H1 (cell line): ENCODE results near the gene TP53RK. TPM values are rescaled to one million over a fixed set of nuclear protein-coding genes. Genes with fewer than 3 reads are reported as not detected.

Experiments
- CTCF ChIA-PET: fragments of 300-600 bp; sonication (Branson Sonifier 250); formaldehyde crosslinking; loops from one replicate; lab custom pipeline; 2021; ENCODE audit not compliant: partially characterized antibody; lab: Charles Lee
- POLR2A ChIA-PET: fragments of 300-600 bp; sonication (Branson Sonifier 250); formaldehyde crosslinking; loops from one replicate; lab custom pipeline; 2021; ENCODE audit warnings: inconsistent platforms; ENCODE audit not compliant: partially characterized antibody; lab: Charles Lee
- DNase-seq, 2 experiments: peaks; one replicate each; pipeline versions ENCODE4 v3.0.0 to v3.0.0-alpha.2; 2010 to 2022; ENCODE audit warnings: low spot score in 2 of 2, low read depth in 1 of 2, mixed read lengths in 1 of 2
- FAIRE-seq: peaks from 2 replicates; lab custom pipeline; 2011; peaks lifted over from hg19 to GRCh38; lab: Jason Lieb, UNC
- H2AFZ ChIP-seq: 2 replicates; pipeline ENCODE4 v1.8.1; 2012; ENCODE audit warnings: low read length, inconsistent platforms
- H2AK5ac ChIP-seq: 2 replicates; pipeline ENCODE4 v1.6.1; 2013; ENCODE audit warnings: low read depth, low read length
- H2BK120ac ChIP-seq: replicated peaks from 2 replicates; pipeline ENCODE3; 2013; ENCODE audit warnings: low read depth, low read length, inconsistent platforms
- H2BK12ac ChIP-seq: 2 replicates; pipeline ENCODE4 v1.6.1; 2013; ENCODE audit warnings: low read depth, low read length
- H2BK15ac ChIP-seq: 2 replicates; pipeline ENCODE4 v1.6.1; 2013; ENCODE audit warnings: low read length
- H2BK20ac ChIP-seq: 2 replicates; pipeline ENCODE4 v1.6.1; 2013; ENCODE audit warnings: low read length
- H2BK5ac ChIP-seq: 2 replicates; pipeline ENCODE4 v1.6.1; 2013; ENCODE audit warnings: low read depth, low read length
- H3K14ac ChIP-seq: 2 replicates; pipeline ENCODE4 v1.6.1; 2013; ENCODE audit warnings: inconsistent platforms; ENCODE audit not compliant: insufficient read length
- H3K18ac ChIP-seq: 2 replicates; pipeline ENCODE4 v1.6.1; 2013; ENCODE audit warnings: low read length; ENCODE audit errors: extremely low read depth
- H3K23ac ChIP-seq: 2 replicates; pipeline ENCODE4 v1.6.1; 2013; ENCODE audit warnings: inconsistent platforms; ENCODE audit not compliant: insufficient read length
- H3K23me2 ChIP-seq: 2 replicates; pipeline ENCODE4 v1.6.1; 2013; ENCODE audit warnings: low read depth, low read length
- H3K27ac ChIP-seq: 2 replicates; pipeline ENCODE4 v1.6.1; 2011; ENCODE audit warnings: low read depth, low read length, inconsistent platforms
- H3K27me3 ChIP-seq, 4 experiments: replicated peaks in 1 of 4; 1 replicate in 1 of 4; 2 replicates in 3 of 4; pipeline versions ENCODE4 v1.6.1 to v1.8.1; 2011 to 2013; ENCODE audit warnings: low read length in 3 of 4, mild to moderate bottlenecking in 3 of 4, inconsistent platforms in 2 of 4, mixed read lengths in 2 of 4, moderate library complexity in 1 of 4; ENCODE audit not compliant: control insufficient read depth in 3 of 4, insufficient read depth in 3 of 4; ENCODE audit errors: extremely low read depth in 1 of 4
- H3K36me3 ChIP-seq, 4 experiments: 2 replicates each; pipeline versions ENCODE4 v1.6.1 to v1.8.1; 2011 to 2013; ENCODE audit warnings: mild to moderate bottlenecking in 4 of 4, low read length in 3 of 4, moderate library complexity in 2 of 4, control low read depth in 1 of 4, inconsistent platforms in 1 of 4; ENCODE audit not compliant: insufficient read depth in 4 of 4, control insufficient read depth in 2 of 4
- H3K4ac ChIP-seq: replicated peaks from 2 replicates; pipeline ENCODE3; 2013; ENCODE audit warnings: low read length, low read depth, mixed read lengths, inconsistent platforms; ENCODE audit not compliant: insufficient read length
- H3K4me1 ChIP-seq, 4 experiments: replicated peaks in 1 of 4; 1 replicate in 1 of 4; 2 replicates in 3 of 4; pipeline versions ENCODE4 v1.6.1 to v1.8.1; 2011 to 2013; ENCODE audit warnings: low read length in 3 of 4, inconsistent platforms in 2 of 4, mixed read lengths in 1 of 4; ENCODE audit not compliant: insufficient read depth in 4 of 4, control insufficient read depth in 3 of 4
- H3K4me2 ChIP-seq, 2 experiments: 2 replicates each; pipeline versions ENCODE4 v1.6.1 to v1.8.1; 2011 to 2013; ENCODE audit warnings: low read depth in 2 of 2, low read length in 2 of 2, control low read depth in 1 of 2, inconsistent platforms in 1 of 2, mild to moderate bottlenecking in 1 of 2; ENCODE audit not compliant: insufficient read depth in 1 of 2
- H3K4me3 ChIP-seq, 4 experiments: fragments of 200-600, 300-600 bp in 1 of 4; sonication (generic), shearing (Covaris generic), sonication (Bioruptor Twin) in 1 of 4; 2 replicates each; pipeline versions ENCODE4 v1.5.1 to v1.8.1; 2011 to 2016; ENCODE audit warnings: low read length in 4 of 4, low read depth in 3 of 4, control low read depth in 2 of 4, inconsistent platforms in 2 of 4, mild to moderate bottlenecking in 2 of 4, mixed read lengths in 1 of 4, moderate library complexity in 1 of 4; ENCODE audit not compliant: insufficient read depth in 2 of 4; ENCODE audit errors: extremely low read depth in 1 of 4
- H3K56ac ChIP-seq: replicated peaks from 2 replicates; pipeline ENCODE3; 2013; ENCODE audit warnings: low read depth, mild to moderate bottlenecking, mixed read lengths, low read length, inconsistent platforms; ENCODE audit not compliant: insufficient read length
- H3K79me1 ChIP-seq: 2 replicates; pipeline ENCODE4 v1.6.1; 2013; ENCODE audit warnings: low read depth, low read length, control low read depth
- H3K79me2 ChIP-seq, 2 experiments: 2 replicates each; pipeline versions ENCODE4 v1.6.1 to v1.8.1; 2012 to 2013; ENCODE audit warnings: low read length in 2 of 2, mild to moderate bottlenecking in 2 of 2, inconsistent platforms in 1 of 2; ENCODE audit not compliant: insufficient read depth in 2 of 2, control insufficient read depth in 1 of 2
- H3K9ac ChIP-seq, 4 experiments: replicated peaks in 1 of 4; 1 replicate in 1 of 4; 2 replicates in 3 of 4; pipeline versions ENCODE4 v1.6.1 to v1.8.1; 2011 to 2013; ENCODE audit warnings: low read depth in 3 of 4, low read length in 3 of 4, control low read depth in 2 of 4, mild to moderate bottlenecking in 2 of 4, moderate library complexity in 2 of 4, inconsistent platforms in 1 of 4; ENCODE audit errors: extremely low read depth in 1 of 4
- H3K9me3 ChIP-seq, 2 experiments: 2 replicates each; pipeline versions ENCODE4 v1.6.1 to v1.8.1; 2012 to 2013; ENCODE audit warnings: mild to moderate bottlenecking in 2 of 2, moderate library complexity in 2 of 2, control low read depth in 1 of 2, inconsistent platforms in 1 of 2, low read depth in 1 of 2, low read length in 1 of 2, mixed read lengths in 1 of 2; ENCODE audit not compliant: insufficient read depth in 2 of 2
- H4K20me1 ChIP-seq, 2 experiments: replicated peaks in 1 of 2; 2 replicates each; pipeline versions ENCODE3 to v1.8.1; 2011 to 2013; ENCODE audit warnings: inconsistent platforms in 2 of 2, low read length in 2 of 2, mild to moderate bottlenecking in 1 of 2; ENCODE audit not compliant: insufficient read depth in 2 of 2, control insufficient read depth in 1 of 2
- H4K5ac ChIP-seq: 2 replicates; pipeline ENCODE4 v1.6.1; 2013; ENCODE audit warnings: low read length, low read depth, mixed read lengths, inconsistent platforms; ENCODE audit not compliant: insufficient read length
- H4K8ac ChIP-seq: 2 replicates; pipeline ENCODE4 v1.8.0; 2013; ENCODE audit warnings: mild to moderate bottlenecking, moderate library complexity, low read length, inconsistent platforms; ENCODE audit not compliant: insufficient read depth; ENCODE audit errors: extremely low read depth
- H4K91ac ChIP-seq: replicated peaks from 2 replicates; pipeline ENCODE3; 2013; ENCODE audit warnings: low read length, mixed read lengths, inconsistent platforms; ENCODE audit not compliant: insufficient read length
- SIN3A ChIP-seq, 2 experiments: IDR thresholded peaks in 1 of 2; conservative IDR thresholded peaks in 1 of 2; 2 replicates each; pipeline ENCODE4 v1.6.1; 2011 to 2012; ENCODE audit warnings: low read length in 2 of 2, improper control_type of control experiment in 1 of 2, low read depth in 1 of 2, mild to moderate bottlenecking in 1 of 2
- WGBS, 2 experiments: shearing (Covaris generic) in 1 of 2; methylation state at CpG; one replicate each; pipeline versions ENCODE4 v1.1.6 to v1.1.7; 2013 to 2015; ENCODE audit warnings: low lambda C conversion rate in 2 of 2, mixed read lengths in 2 of 2, inconsistent platforms in 1 of 2, low coverage in 1 of 2, missing lambda C conversion rate in 1 of 2; ENCODE audit not compliant: insufficient replicate concordance in 2 of 2, insufficient coverage in 1 of 2, insufficient read length in 1 of 2; ENCODE audit errors: extremely low coverage in 1 of 2, missing lambda C conversion rate in 1 of 2; 5-methylcytosine and 5-hydroxymethylcytosine counted together
- polyA plus RNA-seq, 7 experiments: library from polyadenylated mRNA; depleted of rRNA in 3 of 7; stranded (reverse) in 5 of 7; unstranded in 2 of 7; fragments of >200 nt in 5 of 7; fragments of 200-250 nt in 2 of 7; gene quantifications; 1 replicate in 5 of 7; 2 replicates in 1 of 7; 4 replicates in 1 of 7; pipeline versions ENCODE4 v1.2.1 to v1.2.3, GENCODE V29; 2011 to 2013; ENCODE audit warnings: missing spikeins in 2 of 7, mixed read lengths in 2 of 7
- total RNA-seq: library from RNA; stranded (reverse); fragmentation: NEBNext Ultra II Directional; extraction: Animal tissue kit (Norgen Biotek cat#: 25700); gene quantifications from 2 replicates; pipeline ENCODE4 v1.2.1, GENCODE V29; 2021

The TP53RK gene
- total and polyA plus RNA-seq, 2 of the 8 experiments (the other 6 are each of a cell fraction or from before 2014, with no cell fraction given), result 8.5 to 16.3 TPM

DNA sequence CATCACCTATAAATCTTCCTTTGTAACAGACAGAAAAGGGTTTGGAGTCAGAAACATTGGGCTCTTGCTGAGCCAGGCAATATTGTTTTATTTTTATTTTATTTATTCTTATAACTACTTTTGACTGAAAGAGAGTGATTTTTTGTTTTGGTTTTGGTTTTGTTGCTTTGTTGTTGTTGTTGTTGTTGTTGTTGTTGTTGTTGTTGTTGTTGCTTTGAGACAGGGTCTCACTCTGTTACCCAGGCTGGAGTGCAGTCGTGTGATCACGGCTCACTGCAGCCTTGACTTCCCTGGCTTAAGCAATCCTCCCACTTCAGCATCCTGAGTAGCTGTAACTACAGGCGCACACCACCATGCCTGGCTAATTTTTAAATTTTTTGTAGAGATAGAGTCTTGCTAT, 22.9 kb downstream of the TP53RK start:
- Histone ChIP-seq H4K8ac (no peak overlapping the region), H3K56ac (no peak overlapping the region), H2AK5ac (no peak overlapping the region), H3K79me2 (no peaks in the 10 kb centered on the region), H3K9me3 (peaks cover 8% of the 10 kb centered on the region in 2 experiments; a peak in 3 of 4 replicates), H3K4me2 (no peak overlapping the region), H2BK120ac (no peak overlapping the region), H3K14ac (no peak overlapping the region), H2BK12ac (no peak overlapping the region), H3K27ac (no peak overlapping the region), H4K20me1 (peaks cover 0 to 2% of the 10 kb centered on the region in 2 experiments), H3K4ac (no peak overlapping the region), H3K4me1 (no peaks in the 10 kb centered on the region), H3K36me3 (peaks cover 0 to 6% (median 2%) of the 10 kb centered on the region in 4 experiments; a peak in 2 of 8 replicates), H3K18ac (no peak overlapping the region), H3K4me3 (no peak overlapping the region), H4K91ac (no peak overlapping the region), H2BK5ac (no peak overlapping the region), H3K27me3 (no peaks in the 10 kb centered on the region), H2AFZ (no peak overlapping the region), H3K23me2 (no peaks in the 10 kb centered on the region), H4K5ac (no peak overlapping the region), H2BK20ac (no peak overlapping the region), H3K9ac (no peak overlapping the region), H3K23ac (no peak overlapping the region), H3K79me1 (no peaks in the 10 kb centered on the region), H2BK15ac (no peak overlapping the region)
- DNase-seq, result no peak
- WGBS, 2 experiments, result 100% methylated on average over 3 of the region's 3 CpGs; no CpG with 5 or more reads in 1 of the 2 experiments
- CTCF ChIA-PET, result interaction anchor here (1.0 to 4.4 kb wide), 2 partner anchors 14 to 17 kb away, joined by 3 to 21 read pairs; no protein-coding TSS in a partner anchor
- FAIRE-seq, result no peak
- POLR2A ChIA-PET, result no interaction called here
- TF ChIP-seq SIN3A (conservative IDR thresholded peaks at IDR 0.05 in 1 of 2, IDR thresholded peaks at IDR 0.05 in 1 of 2; ENCODE audit: low read depth in 1 of 2, low read length in 2 of 2), result no peak
